HepG2 (cell line): ENCODE results near the gene MS4A1. TPM values are rescaled to one million over a fixed set of nuclear protein-coding genes. Genes with fewer than 3 reads are reported as not detected.

Experiments used
- CENPBD1 ChIP-seq: sonication (generic); formaldehyde crosslinking; IDR thresholded peaks from 2 replicates; pipeline ENCODE4 v1.8.0; 2022; ENCODE audit warnings: missing genetic modification reagents, low read depth, mild to moderate bottlenecking, borderline replicate concordance
- KAT2B ChIP-seq: fragments of 150-350 bp; IDR thresholded peaks from 2 replicates; pipeline ENCODE4 v1.6.1; 2014; ENCODE audit warnings: low read depth, low read length, borderline replicate concordance
- NR2F2 ChIP-seq: IDR thresholded peaks from 2 replicates; pipeline ENCODE4 v1.6.1; 2012; ENCODE audit warnings: low read depth, inconsistent platforms, borderline replicate concordance
- ZBTB21 ChIP-seq: sonication (generic); formaldehyde crosslinking; IDR thresholded peaks from 2 replicates; pipeline ENCODE4 v1.4.0; 2020; ENCODE audit warnings: missing genetic modification reagents
- ZBTB34 ChIP-seq: sonication (generic); formaldehyde crosslinking; IDR thresholded peaks from 2 replicates; pipeline ENCODE4 v1.8.0; 2022; ENCODE audit warnings: mild to moderate bottlenecking, missing genetic modification reagents
- ZNF142 ChIP-seq: sonication (generic); formaldehyde crosslinking; IDR thresholded peaks from 2 replicates; pipeline ENCODE4 v1.4.0; 2020; ENCODE audit warnings: missing genetic modification reagents
- ZNF678 ChIP-seq: sonication (generic); formaldehyde crosslinking; IDR thresholded peaks from 2 replicates; pipeline ENCODE4 v1.4.0; 2020; ENCODE audit warnings: mild to moderate bottlenecking, missing genetic modification reagents
- ZNF7 ChIP-seq: IDR thresholded peaks from 2 replicates; pipeline ENCODE4 v1.6.1; 2016; ENCODE audit warnings: missing biosample characterization, missing genetic modification reagents
- ZNF891 ChIP-seq: sonication (generic); formaldehyde crosslinking; IDR thresholded peaks from 2 replicates; pipeline ENCODE4 v1.5.0; 2020; ENCODE audit warnings: mild to moderate bottlenecking, missing genetic modification reagents
- polyA plus RNA-seq, 8 experiments: library from polyadenylated mRNA; depleted of rRNA in 3 of 8; stranded (reverse) in 7 of 8; unstranded in 1 of 8; fragments of >200 nt; fragmentation: Illumina TruSeq in 4 of 8; extraction: Trizol in 4 of 8; gene quantifications; 2 replicates each; pipeline versions ENCODE4 v1.2.1 to v1.2.3, GENCODE V29; 2011 to 2016; ENCODE audit warnings: low read depth in 4 of 8, missing spikeins in 1 of 8, mixed read lengths in 1 of 8; ENCODE audit not compliant: insufficient read depth in 1 of 8
- total RNA-seq, 5 experiments: library from RNA; depleted of rRNA; stranded (reverse); fragments of >200 nt; fragmentation: Illumina TruSeq; extraction: Trizol; gene quantifications; 2 replicates each; pipeline ENCODE4 v1.2.3, GENCODE V29; 2016; ENCODE audit warnings: low read depth in 1 of 5

MS4A1 gene
- total and polyA plus RNA-seq, 2 of the 13 experiments (the other 11 are each of a cell fraction or from before 2014, with no cell fraction given), result 0.01 TPM; not detected in 1

GRCh38 chr11:60433401-60433800, 22.2 kb upstream of the MS4A1 start (continued):
- TF ChIP-seq ZNF142 (CRISPR knock-in tag) (no peak), ZNF678 (CRISPR knock-in tag) (no peak), ZBTB34 (CRISPR knock-in tag) (no peak), ZNF7 (CRISPR knock-in tag) (no peak), ZBTB21 (CRISPR knock-in tag) (no peak), KAT2B (no peak), ZNF891 (no peak), CENPBD1 (CRISPR knock-in tag) (no peak), NR2F2 (no peak)
